Measurements from ENCODE around the gene EMX1. TPM values are rescaled to one million over a fixed set of nuclear protein-coding genes. Genes with fewer than 3 reads are reported as not detected.

EMX1 gene
- total RNA-seq, 1 donor from 2014 or later, result not detected

Other genes with a start within 250 kb of the EMX1 start
- 96.9 TPM for gene EXOC6B, start 91.5 kb upstream of the EMX1 start, total RNA-seq
- gene SPR, start 30.1 kb upstream of the EMX1 start, total RNA-seq, result 53.9 TPM
- 9.7 TPM for gene SFXN5, start 154.2 kb downstream of the EMX1 start, total RNA-seq
- 17.9 TPM for gene RAB11FIP5, start 195.4 kb downstream of the EMX1 start, total RNA-seq